Smooth muscle cell (in vitro differentiated cells): Measurements from ENCODE around the gene JAG2. TPM values are rescaled to one million over a fixed set of nuclear protein-coding genes. Genes with fewer than 3 reads are reported as not detected.

ENCODE experiments used
- DNase-seq: peaks from one replicate; lab custom pipeline; 2025; ENCODE audit not compliant: unreplicated experiment; lab: John Stamatoyannopoulos, UW
- H2AFZ ChIP-seq: fragments of 200-600 bp; sonication (generic); 2 replicates; pipeline ENCODE4 v1.6.0; 2016; ENCODE audit warnings: antibody characterized with exemption, low read depth, mild to moderate bottlenecking
- H3F3A ChIP-seq: fragments of 200-600 bp; sonication (generic); 2 replicates; pipeline ENCODE4 v1.6.0; 2017; ENCODE audit warnings: antibody characterized with exemption, low read depth
- H3K27ac ChIP-seq: fragments of 200-600 bp; sonication (generic); 2 replicates; pipeline ENCODE4 v1.5.1; 2016; ENCODE audit warnings: low read depth, mild to moderate bottlenecking
- H3K27me3 ChIP-seq: fragments of 200-600 bp; sonication (generic); 2 replicates; pipeline ENCODE4 v1.6.1; 2016; ENCODE audit warnings: low read depth, mild to moderate bottlenecking
- H3K36me3 ChIP-seq: fragments of 200-600 bp; sonication (generic); 2 replicates; pipeline ENCODE4 v1.5.1; 2016; ENCODE audit warnings: low read depth
- H3K4me1 ChIP-seq: fragments of 200-600 bp; sonication (generic); 2 replicates; pipeline ENCODE4 v1.5.1; 2016; ENCODE audit warnings: low read depth
- H3K4me2 ChIP-seq: fragments of 200-600 bp; sonication (generic); 2 replicates; pipeline ENCODE4 v1.6.0; 2016; ENCODE audit warnings: mild to moderate bottlenecking
- H3K4me3 ChIP-seq: fragments of 200-600 bp; sonication (generic); 2 replicates; pipeline ENCODE4 v1.5.1; 2016; ENCODE audit warnings: mild to moderate bottlenecking
- H3K79me2 ChIP-seq: fragments of 200-600 bp; sonication (generic); 2 replicates; pipeline ENCODE4 v1.6.0; 2016; ENCODE audit warnings: low read depth, mild to moderate bottlenecking
- H3K9ac ChIP-seq: fragments of 200-600 bp; sonication (generic); 2 replicates; pipeline ENCODE4 v1.6.0; 2016; ENCODE audit warnings: low read depth
- H3K9me3 ChIP-seq: fragments of 200-600 bp; sonication (generic); replicated peaks from 2 replicates; pipeline ENCODE4 v1.5.1; 2016; ENCODE audit warnings: low read depth
- H4K20me1 ChIP-seq: fragments of 200-600 bp; sonication (generic); 2 replicates; pipeline ENCODE4 v1.6.0; 2016; ENCODE audit warnings: low read depth
- WGBS: methylation state at CpG from one replicate; pipeline ENCODE4 v1.1.7; 2016; ENCODE audit warnings: low lambda C conversion rate; 5-methylcytosine and 5-hydroxymethylcytosine counted together
- polyA plus RNA-seq: library from polyadenylated mRNA; unstranded; fragments of >200 nt; fragmentation: Nextera tagmentation; extraction: Ambion mirVana; gene quantifications from 2 replicates; pipeline ENCODE4 v1.2.1, GENCODE V29; 2016
- total RNA-seq: library from RNA; depleted of rRNA; stranded (reverse); fragments of >200 nt; gene quantifications from 2 replicates; pipeline ENCODE4 v1.2.3, GENCODE V29; 2014
- TF ChIP-seq, protein P1 (sequence below): fragments of 200-600 bp; sonication (generic); IDR thresholded peaks from 2 replicates; pipeline ENCODE4 v1.5.1; 2017; ENCODE audit warnings: borderline replicate concordance, mild to moderate bottlenecking, antibody characterized with exemption; ENCODE audit not compliant: insufficient read depth, poor library complexity, severe bottlenecking

JAG2 gene
- total and polyA plus RNA-seq, 2 experiments from 2014 or later, result 5.0 to 5.8 TPM

DNA sequence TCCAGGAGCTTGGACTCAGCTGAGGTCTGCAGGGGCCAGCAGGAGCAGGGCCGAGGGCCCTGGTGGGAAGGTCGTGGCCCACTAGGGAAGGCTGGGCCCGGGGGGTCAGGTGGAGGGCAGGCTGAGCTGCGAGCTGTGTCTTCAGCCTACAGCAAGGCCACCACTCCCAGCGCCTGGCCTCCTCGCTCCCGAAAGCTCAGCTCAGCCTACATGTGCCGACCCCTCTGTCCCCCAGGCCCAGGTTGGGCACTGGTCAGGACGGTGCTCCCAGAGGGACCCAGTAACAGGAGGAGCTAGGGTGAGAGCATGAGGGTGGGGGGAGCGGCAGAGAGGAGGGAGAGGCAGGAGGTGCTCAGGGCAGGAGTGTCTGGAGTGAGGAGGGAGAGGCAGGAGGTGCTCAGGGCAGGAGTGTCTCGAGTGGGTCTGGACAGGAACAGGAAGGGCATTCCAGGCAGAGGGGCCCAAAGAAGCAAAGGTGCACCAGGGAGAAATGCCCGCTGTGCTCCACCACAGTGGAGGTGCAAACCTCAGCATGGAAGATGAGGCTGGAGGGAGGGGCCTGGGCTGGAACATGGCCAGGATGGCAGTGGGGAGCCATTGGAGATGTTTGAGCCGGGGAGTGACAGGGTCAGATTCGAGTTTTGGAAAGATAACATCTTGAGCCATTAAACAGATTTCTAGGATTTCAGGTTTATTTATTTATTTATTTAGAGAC is 74.2 kb downstream of the JAG2 start:
- peaks cover 13% of the 10 kb centered on the region for H3F3A ChIP-seq
- H3K4me2 ChIP-seq, result peak overlapping the region; percentile 98
- peaks cover 13% of the 10 kb centered on the region for H3K4me1 ChIP-seq
- WGBS, result 75% methylated on average over 14 of the region's 14 CpGs
- H3K79me2 ChIP-seq, result no peaks in the 10 kb centered on the region
- no peaks in the 10 kb centered on the region for H3K36me3 ChIP-seq
- no peaks in the 10 kb centered on the region for H3K9me3 ChIP-seq
- peak overlapping the region; percentile 93 for H3K4me3 ChIP-seq
- no peak overlapping the region for H3K27ac ChIP-seq
- H3K9ac ChIP-seq, result no peak overlapping the region
- no peak overlapping the region for H2AFZ ChIP-seq
- peaks cover 30% of the 10 kb centered on the region for H4K20me1 ChIP-seq
- TF ChIP-seq, protein P1, sequence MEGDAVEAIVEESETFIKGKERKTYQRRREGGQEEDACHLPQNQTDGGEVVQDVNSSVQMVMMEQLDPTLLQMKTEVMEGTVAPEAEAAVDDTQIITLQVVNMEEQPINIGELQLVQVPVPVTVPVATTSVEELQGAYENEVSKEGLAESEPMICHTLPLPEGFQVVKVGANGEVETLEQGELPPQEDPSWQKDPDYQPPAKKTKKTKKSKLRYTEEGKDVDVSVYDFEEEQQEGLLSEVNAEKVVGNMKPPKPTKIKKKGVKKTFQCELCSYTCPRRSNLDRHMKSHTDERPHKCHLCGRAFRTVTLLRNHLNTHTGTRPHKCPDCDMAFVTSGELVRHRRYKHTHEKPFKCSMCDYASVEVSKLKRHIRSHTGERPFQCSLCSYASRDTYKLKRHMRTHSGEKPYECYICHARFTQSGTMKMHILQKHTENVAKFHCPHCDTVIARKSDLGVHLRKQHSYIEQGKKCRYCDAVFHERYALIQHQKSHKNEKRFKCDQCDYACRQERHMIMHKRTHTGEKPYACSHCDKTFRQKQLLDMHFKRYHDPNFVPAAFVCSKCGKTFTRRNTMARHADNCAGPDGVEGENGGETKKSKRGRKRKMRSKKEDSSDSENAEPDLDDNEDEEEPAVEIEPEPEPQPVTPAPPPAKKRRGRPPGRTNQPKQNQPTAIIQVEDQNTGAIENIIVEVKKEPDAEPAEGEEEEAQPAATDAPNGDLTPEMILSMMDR, result no peak
- DNase-seq, result no peak
- no peaks in the 10 kb centered on the region for H3K27me3 ChIP-seq

DNA sequence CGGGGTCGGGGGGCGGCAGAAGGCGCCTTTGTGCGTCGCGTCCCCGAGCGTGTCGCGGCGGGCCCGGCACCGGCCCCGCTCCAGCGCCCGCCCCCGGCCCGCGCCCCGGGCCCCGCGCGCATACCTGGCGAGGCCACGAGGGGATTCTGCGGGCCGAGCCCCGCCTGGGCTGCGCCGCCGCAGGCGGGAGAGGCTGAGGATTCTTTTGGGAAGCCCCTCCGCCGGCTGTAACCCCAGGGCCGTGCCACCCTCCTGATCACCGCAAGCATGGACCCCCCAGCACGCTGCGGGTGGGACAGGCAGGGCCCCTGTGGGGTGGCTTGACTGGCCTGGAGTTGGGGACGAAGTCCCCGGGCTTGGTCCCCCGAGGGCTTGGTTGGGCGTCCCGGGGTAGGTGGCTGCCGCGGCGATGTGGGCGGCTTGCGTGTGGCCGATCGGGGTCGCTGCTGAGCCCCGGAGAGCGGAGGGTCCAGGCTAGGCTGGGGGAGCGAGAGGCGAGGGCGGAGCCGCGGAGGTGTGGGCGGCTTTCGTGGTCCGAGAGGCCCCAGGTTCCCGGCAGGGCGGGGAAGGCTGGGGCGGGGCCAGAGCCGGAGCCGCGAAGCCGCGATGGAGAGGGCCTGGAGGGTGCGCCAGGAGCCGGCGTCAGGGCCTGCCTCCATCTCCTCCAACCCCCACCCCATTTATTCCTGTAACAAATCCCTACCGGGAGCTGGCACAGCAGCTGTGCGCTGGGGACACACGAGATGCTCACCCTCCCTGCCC is 75.0 kb downstream of the JAG2 start:
- H3K9me3 ChIP-seq, result no peaks in the 10 kb centered on the region
- H2AFZ ChIP-seq, result peak overlapping the region; percentile 72
- H3K36me3 ChIP-seq, result no peaks in the 10 kb centered on the region
- peaks cover 20% of the 10 kb centered on the region for H3F3A ChIP-seq
- H3K27me3 ChIP-seq, result no peaks in the 10 kb centered on the region
- H3K79me2 ChIP-seq, result no peaks in the 10 kb centered on the region
- H3K9ac ChIP-seq, result peak overlapping the region; percentile 86
- peaks cover 38% of the 10 kb centered on the region for H4K20me1 ChIP-seq
- H3K4me3 ChIP-seq, result peak overlapping the region; percentile 93
- H3K27ac ChIP-seq, result no peak overlapping the region
- H3K4me2 ChIP-seq, result peak overlapping the region; percentile 98
- peaks cover 13% of the 10 kb centered on the region for H3K4me1 ChIP-seq
- peak; percentile 65 for DNase-seq
- under 1% methylated on average over 34 of the region's 76 CpGs for WGBS
- TF ChIP-seq, protein P1, result peak; percentile 49

DNA sequence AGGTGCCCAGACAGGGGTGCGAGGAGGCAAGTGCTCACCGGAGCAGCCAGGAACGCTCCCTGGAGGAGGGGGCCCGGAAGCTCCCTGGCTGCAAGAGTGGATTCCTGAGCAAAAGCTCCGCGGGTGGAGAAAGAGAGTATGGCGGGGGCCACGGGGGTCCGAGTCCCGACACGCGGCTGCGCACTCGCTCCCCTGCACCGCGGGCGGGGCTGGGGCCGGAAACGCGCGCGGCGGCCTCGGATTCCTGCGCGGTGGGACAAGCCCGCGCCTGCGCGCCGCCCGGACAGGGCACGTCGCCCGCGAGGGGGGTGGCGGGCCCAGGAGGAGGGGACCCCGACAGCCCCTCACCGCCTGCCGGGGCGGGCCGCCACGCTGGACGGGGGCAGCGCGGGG is 75.5 kb downstream of the JAG2 start:
- H3K4me1 ChIP-seq, result peaks cover 18% of the 10 kb centered on the region
- H3K27ac ChIP-seq, result peak overlapping the region; percentile 45
- H3K9me3 ChIP-seq, result no peaks in the 10 kb centered on the region
- no peaks in the 10 kb centered on the region for H3K36me3 ChIP-seq
- peak overlapping the region; percentile 66 for H3K9ac ChIP-seq
- peaks cover 42% of the 10 kb centered on the region for H4K20me1 ChIP-seq
- TF ChIP-seq, protein P1, result no peak
- H3K4me2 ChIP-seq, result peak overlapping the region; percentile 98
- H3F3A ChIP-seq, result peaks cover 24% of the 10 kb centered on the region
- 10% methylated on average over 7 of the region's 46 CpGs for WGBS
- H3K4me3 ChIP-seq, result peak overlapping the region; percentile 93
- no peak overlapping the region for H2AFZ ChIP-seq
- H3K79me2 ChIP-seq, result no peaks in the 10 kb centered on the region
- H3K27me3 ChIP-seq, result no peaks in the 10 kb centered on the region
- DNase-seq, result peak; percentile 40
